ENCODE measurements around the gene B3GAT2. TPM values are rescaled to one million over a fixed set of nuclear protein-coding genes. Genes with fewer than 3 reads are reported as not detected.

The B3GAT2 gene
- total RNA-seq, 1 experiment from 2014 or later: 0.22 TPM

DNA sequence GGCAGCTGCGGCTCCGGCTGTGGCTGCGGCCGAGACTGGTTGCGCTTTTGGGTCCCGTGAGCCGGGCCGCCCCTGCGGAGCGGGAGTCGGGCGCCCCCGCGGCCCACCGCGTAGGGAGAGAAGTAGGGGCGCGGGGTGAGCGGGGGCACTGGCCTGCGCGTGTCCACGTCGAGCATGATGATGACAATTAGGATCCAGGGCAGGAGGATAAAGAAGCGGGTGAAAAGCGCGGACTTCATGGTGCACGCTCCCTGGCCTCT lies 739 bp downstream of the B3GAT2 start:
- no peak overlapping the region for H2BK120ac ChIP-seq (ENCODE audit: low read depth, low read length, poor library complexity, severe bottlenecking)
- no peaks in the 10 kb centered on the region for H3K79me1 ChIP-seq (ENCODE audit: insufficient read depth, low read depth, low read length, poor library complexity, severe bottlenecking)
- no peak overlapping the region for H3K27ac ChIP-seq (ENCODE audit: insufficient read length, low read depth, low read length)
- no peaks in the 10 kb centered on the region for H4K20me1 ChIP-seq (ENCODE audit: control insufficient read depth, insufficient read depth, insufficient read length)
- peaks cover 5 to 18% of the 10 kb centered on the region in 2 experiments for H3K4me1 Mint-ChIP-seq
- H3T11ph ChIP-seq (ENCODE audit: low read length): no peak overlapping the region
- no peak overlapping the region for H2BK12ac ChIP-seq (ENCODE audit: insufficient read length, low read depth, low read length)
- H2BK20ac ChIP-seq (ENCODE audit: low read depth, low read length, poor library complexity, severe bottlenecking): no peak overlapping the region
- no peak overlapping the region for H3K14ac ChIP-seq (ENCODE audit: insufficient read depth, low read length)
- H4K91ac ChIP-seq (ENCODE audit: insufficient read length, low read depth, low read length): no peak overlapping the region
- TF ChIP-seq, protein P1, sequence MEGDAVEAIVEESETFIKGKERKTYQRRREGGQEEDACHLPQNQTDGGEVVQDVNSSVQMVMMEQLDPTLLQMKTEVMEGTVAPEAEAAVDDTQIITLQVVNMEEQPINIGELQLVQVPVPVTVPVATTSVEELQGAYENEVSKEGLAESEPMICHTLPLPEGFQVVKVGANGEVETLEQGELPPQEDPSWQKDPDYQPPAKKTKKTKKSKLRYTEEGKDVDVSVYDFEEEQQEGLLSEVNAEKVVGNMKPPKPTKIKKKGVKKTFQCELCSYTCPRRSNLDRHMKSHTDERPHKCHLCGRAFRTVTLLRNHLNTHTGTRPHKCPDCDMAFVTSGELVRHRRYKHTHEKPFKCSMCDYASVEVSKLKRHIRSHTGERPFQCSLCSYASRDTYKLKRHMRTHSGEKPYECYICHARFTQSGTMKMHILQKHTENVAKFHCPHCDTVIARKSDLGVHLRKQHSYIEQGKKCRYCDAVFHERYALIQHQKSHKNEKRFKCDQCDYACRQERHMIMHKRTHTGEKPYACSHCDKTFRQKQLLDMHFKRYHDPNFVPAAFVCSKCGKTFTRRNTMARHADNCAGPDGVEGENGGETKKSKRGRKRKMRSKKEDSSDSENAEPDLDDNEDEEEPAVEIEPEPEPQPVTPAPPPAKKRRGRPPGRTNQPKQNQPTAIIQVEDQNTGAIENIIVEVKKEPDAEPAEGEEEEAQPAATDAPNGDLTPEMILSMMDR (conservative IDR thresholded peaks at IDR 0.05): peak; percentile 19; the same call in 2 of the 3 replicates
- no peak overlapping the region for H2AK5ac ChIP-seq (ENCODE audit: insufficient read length, low read length)
- DNase-seq: no peak
- H3K9me3 ChIP-seq (ENCODE audit: control insufficient read depth, low read depth, low read length): no peaks in the 10 kb centered on the region
- no peak overlapping the region for H3K56ac ChIP-seq (ENCODE audit: insufficient read length, low read depth, low read length)
- no peak overlapping the region for H3K27ac Mint-ChIP-seq
- no CpG with 5 or more reads among the region's 27 CpGs for WGBS (ENCODE audit: extremely low coverage, insufficient read length, low lambda C conversion rate)
- no peaks in the 10 kb centered on the region; a peak in 1 of 7 replicates for H3K36me3 Mint-ChIP-seq (ENCODE audit: insufficient read depth in 1 of 3, low read depth in 3 of 3)
- H2AFZ ChIP-seq (ENCODE audit: low read length): no peak overlapping the region
- H3K4me1 ChIP-seq (ENCODE audit: insufficient read depth, low read length): peaks cover 2% of the 10 kb centered on the region; the same call in 1 of the 2 replicates
- peaks cover 78% of the 10 kb centered on the region for H3K27me3 Mint-ChIP-seq (ENCODE audit: low read depth)
- H3K79me2 ChIP-seq (ENCODE audit: insufficient read depth, low read length): no peaks in the 10 kb centered on the region
- H4K8ac ChIP-seq (replicated peaks; ENCODE audit: insufficient read length, low read depth, low read length): no peak overlapping the region
- H2BK5ac ChIP-seq (ENCODE audit: insufficient read length, low read length): no peak overlapping the region
- H3K23ac ChIP-seq (ENCODE audit: insufficient read length, low read depth, low read length): no peak overlapping the region
- no peak overlapping the region for H3K18ac ChIP-seq (ENCODE audit: insufficient read length, low read depth, low read length)
- no peak overlapping the region for H3K9ac ChIP-seq (ENCODE audit: extremely low read depth, insufficient read length, low read length)
- no peak overlapping the region for H3K4ac ChIP-seq (ENCODE audit: low read depth, low read length)
- peak overlapping the region; percentile 71 to 87 for H3K4me3 Mint-ChIP-seq
- H3K4me2 ChIP-seq (ENCODE audit: insufficient read depth, insufficient read length, low read length): peak overlapping the region; percentile 45
- peaks cover 19% of the 10 kb centered on the region for H3K23me2 ChIP-seq (ENCODE audit: insufficient read length, low read depth, low read length, poor library complexity, severe bottlenecking)
- peaks cover 19% of the 10 kb centered on the region; the same call in 1 of the 2 replicates for H3K27me3 ChIP-seq (ENCODE audit: insufficient read depth, low read length)
- H2BK15ac ChIP-seq (ENCODE audit: low read depth, low read length): no peak overlapping the region
- H4K5ac ChIP-seq (ENCODE audit: insufficient read length, low read depth, low read length): no peak overlapping the region
- H3K9me3 Mint-ChIP-seq: no peaks in the 10 kb centered on the region

Measured in H9 (cell line).